HG02610 (cell line): ENCODE data around the gene SPDYE17.
A peak's percentile ranks its signal among the peaks of the same experiment; 100 is the strongest.
"Not testable (repeated sequence)": the region's sequence is repeated elsewhere in the genome, so short reads cannot be mapped to it uniquely, and the experiment has no call there.

Source experiments
- ATAC-seq: cut with Tn5 transposase; IDR thresholded peaks from one replicate; pipeline ENCODE4 v1.9.1; 2021; ENCODE audit warnings: mild to moderate bottlenecking, moderate library complexity; ENCODE audit not compliant: unreplicated experiment

SPDYE17 gene

GRCh38 chr7:76998764-76999450, 33.3 kb downstream of the SPDYE17 start:
- not testable (repeated sequence) for ATAC-seq

DNA sequence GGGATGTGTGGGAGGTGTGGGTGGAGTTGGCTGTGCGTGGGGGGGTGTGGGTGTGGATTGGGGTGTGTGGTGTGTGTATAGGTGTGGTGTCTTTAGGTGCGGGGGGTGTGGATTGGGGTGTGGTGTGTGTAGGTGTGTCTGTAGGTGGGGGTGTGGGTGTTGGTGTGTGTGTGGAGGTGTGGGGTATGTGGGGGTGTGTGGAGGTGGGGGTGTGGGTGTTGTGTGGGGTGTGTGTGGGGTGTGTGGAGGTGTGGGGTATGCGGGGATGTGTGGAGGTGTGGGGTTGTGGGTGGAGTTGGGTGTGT, 33.9 kb downstream of the SPDYE17 start:
- no peak for ATAC-seq

- ATAC-seq: no peak
Observed at GRCh38 chr7:76997381-76998284, 34.5 kb downstream of the SPDYE17 start.

- not testable (repeated sequence) for ATAC-seq
Observed at GRCh38 chr7:76996932-76997331, 35.2 kb downstream of the SPDYE17 start.

GRCh38 chr7:76994286-76994685, 37.9 kb downstream of the SPDYE17 start:
- not testable (repeated sequence) for ATAC-seq

GRCh38 chr7:76993831-76994230, 38.3 kb downstream of the SPDYE17 start:
- not testable (repeated sequence) for ATAC-seq

DNA sequence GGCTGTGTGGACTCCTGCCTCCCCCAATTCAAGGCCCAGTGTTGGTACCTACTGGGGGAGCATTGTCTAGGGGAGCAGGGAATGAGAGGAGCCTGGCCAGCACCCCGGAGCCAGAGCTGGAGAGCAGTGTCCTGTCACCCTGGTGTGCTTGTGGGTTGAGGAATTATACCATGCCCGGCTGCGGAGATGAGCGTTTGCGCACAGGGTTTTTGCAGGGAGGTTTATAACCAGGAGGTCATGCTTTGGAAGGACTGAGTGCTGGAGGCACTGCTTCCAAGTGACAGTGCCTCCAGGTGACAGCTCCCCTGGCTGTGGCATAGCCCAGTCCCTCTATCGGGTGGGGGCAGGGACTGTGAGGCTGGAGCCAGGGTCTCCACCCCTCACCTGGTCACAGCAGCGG, 39.3 kb downstream of the SPDYE17 start:
- ATAC-seq: not testable (repeated sequence)

GRCh38 chr7:76992204-76992603, 40.0 kb downstream of the SPDYE17 start:
- not testable (repeated sequence) for ATAC-seq

GRCh38 chr7:76990202-76990601, 42.0 kb downstream of the SPDYE17 start:
- not testable (repeated sequence) for ATAC-seq

DNA sequence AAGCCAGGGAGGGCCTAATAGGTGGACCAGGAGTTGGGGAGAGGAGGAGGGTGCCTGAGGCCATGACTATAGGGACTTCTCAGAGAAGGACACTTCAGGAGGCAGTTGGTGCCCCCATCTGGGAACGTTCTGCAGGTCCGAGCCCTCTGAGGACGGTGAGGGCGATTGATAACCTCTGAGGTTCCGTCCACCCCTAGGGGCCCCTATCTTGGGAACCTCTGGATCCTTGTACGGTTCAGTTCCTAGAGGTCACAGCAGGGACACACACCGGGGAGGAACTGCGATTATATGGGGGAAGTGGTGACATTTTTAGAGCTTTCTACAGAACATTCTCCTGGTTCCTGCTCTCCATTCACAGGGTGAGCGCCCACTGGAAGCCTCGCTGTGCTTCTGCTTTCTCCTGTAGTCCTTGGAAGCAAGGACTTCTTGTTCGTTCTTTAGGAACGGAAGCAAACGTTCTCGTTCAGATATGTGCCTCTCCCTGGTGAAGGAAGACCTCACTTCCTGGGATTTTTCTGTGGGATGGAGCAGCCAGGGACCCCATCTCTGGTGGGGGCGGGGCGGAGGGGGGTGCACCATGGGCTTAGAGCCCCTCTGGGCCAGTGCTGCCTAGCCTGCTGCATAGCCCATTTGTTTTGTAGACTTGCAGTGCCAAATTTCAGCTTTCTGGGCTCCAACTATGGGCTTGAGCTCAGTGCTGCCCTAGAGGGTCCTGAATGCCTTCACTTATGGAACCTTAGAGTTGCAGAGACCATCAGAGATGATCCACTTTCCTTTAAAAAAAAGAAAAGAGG, 46.0 kb downstream of the SPDYE17 start:
- ATAC-seq: not testable (repeated sequence)

DNA sequence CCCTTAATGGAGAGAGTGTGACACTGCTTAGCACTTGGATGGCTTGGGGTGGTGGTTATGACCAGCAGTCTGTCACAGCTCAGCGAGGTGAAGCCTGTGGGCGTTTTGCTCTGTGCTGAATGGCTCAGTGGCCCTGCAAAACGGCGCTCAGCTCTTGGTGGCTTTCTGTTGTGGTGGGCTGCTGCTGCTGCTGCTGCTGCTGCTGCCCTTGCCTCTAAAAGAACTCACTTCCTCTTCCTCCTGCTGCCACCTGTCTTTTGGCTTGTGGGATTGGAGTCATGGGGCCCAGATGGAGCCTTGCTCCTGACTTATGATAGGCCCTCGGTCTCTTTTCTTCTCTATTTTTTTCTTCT, 47.4 kb downstream of the SPDYE17 start:
- ATAC-seq: peak; percentile 97

GRCh38 chr7:76983937-76984783, 48.0 kb downstream of the SPDYE17 start:
- ATAC-seq: peak; percentile 7

- not testable (repeated sequence) for ATAC-seq
Observed at GRCh38 chr7:76983333-76983732, 48.8 kb downstream of the SPDYE17 start.

DNA sequence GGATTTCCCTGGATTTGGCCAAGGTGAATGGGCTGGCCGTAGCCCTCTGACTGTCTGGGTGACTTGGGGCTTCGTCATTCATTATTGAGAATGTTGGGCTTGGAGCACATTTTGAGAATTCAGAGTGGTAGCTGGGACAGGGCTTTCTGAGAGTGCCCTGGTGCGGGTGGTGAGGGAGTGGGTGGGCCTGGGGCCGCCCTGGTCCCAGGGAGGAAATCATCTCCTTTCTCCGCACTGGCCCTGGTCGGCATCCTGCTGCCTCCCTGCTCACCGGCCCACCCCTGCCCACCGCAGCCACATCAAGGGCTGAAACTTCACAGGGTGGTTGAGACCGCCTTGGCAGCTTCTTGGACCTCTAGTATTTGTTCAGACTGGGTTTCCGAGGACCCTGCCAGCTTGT, 49.7 kb downstream of the SPDYE17 start:
- not testable (repeated sequence) for ATAC-seq

DNA sequence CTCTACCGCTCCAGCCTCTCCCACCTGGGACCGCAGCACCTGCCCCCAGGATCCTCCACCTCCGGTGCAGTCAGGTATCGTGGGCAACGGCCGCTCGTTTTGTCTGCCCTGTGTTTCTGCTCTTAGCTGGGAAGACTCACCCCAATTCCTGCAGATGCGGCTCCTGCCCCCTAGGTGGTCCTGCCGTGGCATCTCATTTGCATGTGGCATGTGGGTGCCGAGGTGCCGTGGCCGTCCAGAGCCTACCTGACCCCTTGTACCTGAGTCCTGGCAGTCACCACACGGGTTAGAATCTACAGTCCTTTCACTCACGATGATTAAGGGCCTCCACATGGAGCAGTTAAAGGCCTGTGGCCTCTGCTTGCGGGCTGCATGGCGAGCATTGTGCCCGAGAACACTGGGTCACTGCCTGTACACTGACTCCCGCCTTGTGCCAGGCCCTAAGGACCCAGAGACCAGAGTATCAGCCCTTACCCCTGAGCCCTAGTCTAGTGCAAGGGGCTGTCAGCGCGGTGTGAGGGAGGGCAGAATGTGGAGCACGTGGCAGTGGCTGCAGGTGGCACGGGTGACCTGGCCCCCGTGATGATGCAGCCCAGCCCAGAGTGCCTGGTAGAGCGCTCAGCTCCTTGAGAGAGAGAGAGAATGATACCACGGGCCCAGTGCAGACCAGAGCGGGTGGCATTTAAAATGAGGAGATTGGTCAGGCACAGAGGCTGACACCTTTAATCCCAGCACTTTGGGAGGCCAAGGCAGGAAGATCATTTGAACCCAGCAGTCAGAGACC, 50.8 kb downstream of the SPDYE17 start:
- not testable (repeated sequence) for ATAC-seq

DNA sequence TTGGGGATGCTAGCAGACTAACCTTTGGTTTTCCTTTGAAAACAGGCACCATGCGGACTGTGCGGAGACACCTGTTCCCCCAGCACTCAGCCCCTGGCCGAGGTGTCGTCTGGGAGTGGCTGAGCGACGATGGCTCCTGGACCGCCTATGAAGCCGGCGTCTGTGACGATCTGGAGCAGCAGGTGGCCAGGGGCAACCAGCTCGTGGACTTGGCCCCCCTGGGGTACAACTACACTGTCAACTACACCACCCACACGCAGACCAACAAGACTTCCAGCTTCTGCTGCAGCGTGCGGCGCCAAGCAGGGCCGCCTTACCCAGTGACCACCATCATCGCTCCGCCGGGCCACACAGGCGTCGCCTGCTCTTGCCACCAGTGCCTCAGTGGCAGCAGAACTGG, 51.6 kb downstream of the SPDYE17 start:
- ATAC-seq: not testable (repeated sequence)

- ATAC-seq: not testable (repeated sequence)
Observed at GRCh38 chr7:76977761-76978367, 54.3 kb downstream of the SPDYE17 start.

DNA sequence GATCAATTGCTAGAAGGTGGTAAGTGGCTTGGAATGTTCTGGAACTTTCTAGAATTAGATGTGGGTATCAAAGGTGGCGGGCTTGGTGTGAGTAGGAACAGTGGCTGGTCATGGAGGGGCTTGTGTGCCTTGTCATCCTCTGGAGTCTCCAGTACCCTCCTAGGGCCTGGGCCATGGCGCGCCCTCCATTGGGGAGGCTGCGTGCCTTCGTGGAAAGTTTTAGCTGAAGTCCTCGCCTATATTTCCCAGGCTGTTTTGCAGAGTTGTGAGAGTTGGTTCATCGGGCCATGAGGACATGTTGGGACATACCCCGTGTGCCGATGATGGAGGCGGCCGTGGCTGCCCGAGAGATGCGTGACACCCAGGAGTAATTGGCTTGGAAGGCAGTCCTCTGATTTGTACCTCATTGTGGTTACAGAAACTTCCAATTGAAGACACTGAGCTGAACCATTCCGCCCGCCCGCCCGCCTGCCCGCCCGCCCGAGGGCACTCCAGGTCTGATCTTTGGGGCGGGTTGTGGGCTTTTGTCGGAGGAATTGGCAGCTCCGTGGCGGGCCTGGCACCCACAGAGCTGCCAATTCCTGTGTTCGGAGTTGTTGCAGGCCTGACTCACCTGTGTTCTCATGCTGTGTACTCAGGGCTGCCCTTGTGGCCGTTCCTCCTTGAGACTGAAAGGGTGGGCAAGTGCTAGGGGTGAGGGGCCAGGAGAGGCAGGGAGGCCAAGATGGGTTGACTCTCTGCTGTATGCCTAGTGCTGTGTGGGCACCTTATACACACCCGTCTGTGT, 57.2 kb downstream of the SPDYE17 start:
- ATAC-seq: not testable (repeated sequence)
